Measurements from ENCODE around the gene FBXL4.

- TF ChIP-seq POLR2A (IDR thresholded peaks at IDR 0.05): no peak
- no peak for TF ChIP-seq CTCF (IDR thresholded peaks at IDR 0.05)
Observed at GRCh38 chr6:98967616-98968015, 19.9 kb upstream of the FBXL4 start.

All from lower leg skin (tissue), 3 donors.